ENCODE data around the gene CYB561. TPM values are rescaled to one million over a fixed set of nuclear protein-coding genes. Genes with fewer than 3 reads are reported as not detected.

CYB561 gene
- total RNA-seq, 1 donor from 2014 or later: 24.5 TPM

GRCh38 chr17:63491977-63492618, 46.0 kb upstream of the CYB561 start:
- no peak for FAIRE-seq
- no peak for DNase-seq (ENCODE audit: low read depth)
- peaks cover 15% of the 10 kb centered on the region for H3K27me3 ChIP-seq (ENCODE audit: control insufficient read depth, insufficient read depth, low read length)
- no peak for TF ChIP-seq CTCF (IDR thresholded peaks at IDR 0.05; ENCODE audit: insufficient read depth, low read length, severe bottlenecking)
- H3K36me3 ChIP-seq (ENCODE audit: control insufficient read depth, insufficient read depth, low read length): no peaks in the 10 kb centered on the region
- H3K4me3 ChIP-seq (ENCODE audit: low read depth, low read length): no peak overlapping the region

GRCh38 chr17:63491413-63491812, 45.3 kb upstream of the CYB561 start:
- DNase-seq (ENCODE audit: low read depth) (no peak), FAIRE-seq (no peak)
- TF ChIP-seq CTCF (IDR thresholded peaks at IDR 0.05; ENCODE audit: insufficient read depth, low read length, severe bottlenecking): no peak
- H3K4me3 ChIP-seq (ENCODE audit: low read depth, low read length): no peak overlapping the region
- no peaks in the 10 kb centered on the region for H3K36me3 ChIP-seq (ENCODE audit: control insufficient read depth, insufficient read depth, low read length)
- H3K27me3 ChIP-seq (ENCODE audit: control insufficient read depth, insufficient read depth, low read length): peaks cover 15% of the 10 kb centered on the region

GRCh38 chr17:63490858-63491400, 44.8 kb upstream of the CYB561 start:
- FAIRE-seq (no peak), DNase-seq (ENCODE audit: low read depth) (no peak)
- H3K4me3 ChIP-seq (ENCODE audit: low read depth, low read length): no peak overlapping the region
- no peaks in the 10 kb centered on the region for H3K36me3 ChIP-seq (ENCODE audit: control insufficient read depth, insufficient read depth, low read length)
- no peak for TF ChIP-seq CTCF (IDR thresholded peaks at IDR 0.05; ENCODE audit: insufficient read depth, low read length, severe bottlenecking)
- H3K27me3 ChIP-seq (ENCODE audit: control insufficient read depth, insufficient read depth, low read length): peaks cover 15% of the 10 kb centered on the region

GRCh38 chr17:63490329-63490728, 44.2 kb upstream of the CYB561 start:
- peaks cover 13% of the 10 kb centered on the region for H3K27me3 ChIP-seq (ENCODE audit: control insufficient read depth, insufficient read depth, low read length)
- H3K4me3 ChIP-seq (ENCODE audit: low read depth, low read length): no peak overlapping the region
- DNase-seq (ENCODE audit: low read depth): no peak
- no peaks in the 10 kb centered on the region for H3K36me3 ChIP-seq (ENCODE audit: control insufficient read depth, insufficient read depth, low read length)
- FAIRE-seq: no peak
- peak; percentile 5 for TF ChIP-seq CTCF (IDR thresholded peaks at IDR 0.05; ENCODE audit: insufficient read depth, low read length, severe bottlenecking)

GRCh38 chr17:63489291-63489690, 43.2 kb upstream of the CYB561 start:
- TF ChIP-seq CTCF (IDR thresholded peaks at IDR 0.05; ENCODE audit: insufficient read depth, low read length, severe bottlenecking): no peak
- no peaks in the 10 kb centered on the region for H3K36me3 ChIP-seq (ENCODE audit: control insufficient read depth, insufficient read depth, low read length)
- no peak for FAIRE-seq
- H3K27me3 ChIP-seq (ENCODE audit: control insufficient read depth, insufficient read depth, low read length): peaks cover 13% of the 10 kb centered on the region
- no peak overlapping the region for H3K4me3 ChIP-seq (ENCODE audit: low read depth, low read length)
- no peak for DNase-seq (ENCODE audit: low read depth)

- FAIRE-seq (no peak), DNase-seq (ENCODE audit: low read depth) (no peak)
- Histone ChIP-seq H3K36me3 (ENCODE audit: control insufficient read depth, insufficient read depth, low read length) (no peaks in the 10 kb centered on the region), H3K4me3 (ENCODE audit: low read depth, low read length) (no peak overlapping the region), H3K27me3 (ENCODE audit: control insufficient read depth, insufficient read depth, low read length) (peaks cover 13% of the 10 kb centered on the region)
- TF ChIP-seq CTCF (IDR thresholded peaks at IDR 0.05; ENCODE audit: insufficient read depth, low read length, severe bottlenecking): no peak
These were observed 42.7 kb upstream of the CYB561 start for GRCh38 chr17:63488851-63489250.

Data from bronchial epithelial cell (primary cell).